BE2C (cell line): ENCODE measurements around the gene TRIO.

ENCODE experiments used
- DNase-seq: peaks from one replicate; pipeline ENCODE4 v3.0.0-alpha.2; 2020
- H3K27me3 ChIP-seq: fragments of 250-450 bp; sonication (Bioruptor Pico); 2 replicates; pipeline ENCODE4 v1.5.1; 2020; ENCODE audit warnings: mild to moderate bottlenecking
- H3K36me3 ChIP-seq: fragments of 250-450 bp; sonication (Bioruptor Pico); 2 replicates; pipeline ENCODE4 v1.5.1; 2020; ENCODE audit warnings: mild to moderate bottlenecking
- H3K4me1 ChIP-seq: fragments of 250-450 bp; sonication (Bioruptor Pico); 2 replicates; pipeline ENCODE4 v1.5.1; 2020
- H3K4me3 ChIP-seq: 2 replicates; pipeline ENCODE4 v1.5.1; 2011; ENCODE audit warnings: low read depth, low read length
- H3K9me3 ChIP-seq: fragments of 250-450 bp; sonication (Bioruptor Pico); 2 replicates; pipeline ENCODE4 v1.5.1; 2020
- TF ChIP-seq, protein P1 (sequence below): IDR thresholded peaks from 2 replicates; pipeline ENCODE4 v1.5.1; 2012; ENCODE audit warnings: mild to moderate bottlenecking, low read depth, low read length

The TRIO gene

DNA sequence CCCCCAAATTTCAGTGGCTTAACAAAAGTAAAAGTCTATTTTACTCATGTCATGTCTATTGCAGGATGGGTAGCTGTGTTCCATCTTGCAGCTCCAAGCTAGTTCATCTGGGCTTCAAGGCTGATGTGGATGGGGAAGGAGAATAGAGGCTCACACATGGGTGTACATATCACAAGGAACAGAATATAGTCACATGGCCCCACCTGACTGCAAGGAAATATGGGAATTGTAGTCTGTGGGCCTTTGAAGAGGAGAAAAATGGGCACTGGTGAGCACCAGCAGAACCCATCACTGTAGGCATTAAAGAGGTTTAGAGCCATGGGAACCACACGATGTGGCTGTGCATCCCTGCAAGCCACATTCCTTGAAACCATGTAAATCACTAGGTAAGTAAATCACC, 17.9 kb upstream of the TRIO start:
- TF ChIP-seq, protein P1, sequence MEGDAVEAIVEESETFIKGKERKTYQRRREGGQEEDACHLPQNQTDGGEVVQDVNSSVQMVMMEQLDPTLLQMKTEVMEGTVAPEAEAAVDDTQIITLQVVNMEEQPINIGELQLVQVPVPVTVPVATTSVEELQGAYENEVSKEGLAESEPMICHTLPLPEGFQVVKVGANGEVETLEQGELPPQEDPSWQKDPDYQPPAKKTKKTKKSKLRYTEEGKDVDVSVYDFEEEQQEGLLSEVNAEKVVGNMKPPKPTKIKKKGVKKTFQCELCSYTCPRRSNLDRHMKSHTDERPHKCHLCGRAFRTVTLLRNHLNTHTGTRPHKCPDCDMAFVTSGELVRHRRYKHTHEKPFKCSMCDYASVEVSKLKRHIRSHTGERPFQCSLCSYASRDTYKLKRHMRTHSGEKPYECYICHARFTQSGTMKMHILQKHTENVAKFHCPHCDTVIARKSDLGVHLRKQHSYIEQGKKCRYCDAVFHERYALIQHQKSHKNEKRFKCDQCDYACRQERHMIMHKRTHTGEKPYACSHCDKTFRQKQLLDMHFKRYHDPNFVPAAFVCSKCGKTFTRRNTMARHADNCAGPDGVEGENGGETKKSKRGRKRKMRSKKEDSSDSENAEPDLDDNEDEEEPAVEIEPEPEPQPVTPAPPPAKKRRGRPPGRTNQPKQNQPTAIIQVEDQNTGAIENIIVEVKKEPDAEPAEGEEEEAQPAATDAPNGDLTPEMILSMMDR = no peak
- no peaks in the 10 kb centered on the region for H3K36me3 ChIP-seq
- H3K4me1 ChIP-seq = no peaks in the 10 kb centered on the region; the same call in 1 of the 2 replicates
- no peak overlapping the region for H3K4me3 ChIP-seq
- no peaks in the 10 kb centered on the region for H3K9me3 ChIP-seq
- no peaks in the 10 kb centered on the region for H3K27me3 ChIP-seq
- DNase-seq = no peak

DNA sequence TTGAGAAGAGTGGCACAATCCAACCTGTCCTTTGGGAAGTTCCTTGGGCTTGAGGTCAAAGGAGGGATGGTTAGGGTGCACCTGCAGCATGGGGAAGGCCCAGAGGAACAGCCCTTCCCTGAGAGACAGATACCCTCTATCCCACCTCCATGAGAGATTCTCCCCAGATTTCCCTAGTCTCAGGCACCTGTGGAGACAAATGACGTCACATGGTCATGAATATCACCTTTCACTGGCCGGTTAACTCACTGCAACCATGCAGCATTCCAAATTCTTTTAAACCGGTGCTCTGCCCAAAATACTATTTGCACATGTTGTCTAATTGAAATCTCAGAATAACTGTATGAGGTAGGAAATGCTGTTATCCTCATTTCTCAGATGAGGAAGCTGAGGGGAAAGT, 15.6 kb upstream of the TRIO start:
- TF ChIP-seq, protein P1 = no peak
- Histone ChIP-seq H3K36me3 (no peaks in the 10 kb centered on the region), H3K4me1 (no peaks in the 10 kb centered on the region), H3K27me3 (no peaks in the 10 kb centered on the region), H3K4me3 (no peak overlapping the region), H3K9me3 (no peaks in the 10 kb centered on the region)
- DNase-seq = no peak

DNA sequence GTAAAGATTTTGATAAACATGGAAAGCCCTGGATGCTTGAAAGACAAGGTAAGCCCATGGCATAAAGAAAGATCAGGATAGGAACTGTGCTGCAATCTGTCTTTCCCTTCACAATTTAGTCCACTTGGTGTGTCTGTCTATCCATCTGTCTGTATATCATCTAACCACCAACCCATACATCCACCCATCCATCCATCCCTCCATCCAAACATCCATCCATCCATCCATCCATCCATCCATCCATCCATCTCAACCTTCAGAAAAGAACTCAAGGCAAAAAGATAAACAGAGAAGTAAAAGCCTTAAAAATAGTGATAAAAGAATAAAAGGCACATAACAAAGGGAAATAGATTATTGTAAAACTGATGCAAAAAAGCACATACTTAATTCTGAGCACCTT, 15.1 kb upstream of the TRIO start:
- no peaks in the 10 kb centered on the region for H3K27me3 ChIP-seq
- TF ChIP-seq, protein P1 = no peak
- no peaks in the 10 kb centered on the region for H3K4me1 ChIP-seq
- H3K36me3 ChIP-seq = no peaks in the 10 kb centered on the region
- no peak overlapping the region for H3K4me3 ChIP-seq
- no peak for DNase-seq
- no peaks in the 10 kb centered on the region for H3K9me3 ChIP-seq

DNA sequence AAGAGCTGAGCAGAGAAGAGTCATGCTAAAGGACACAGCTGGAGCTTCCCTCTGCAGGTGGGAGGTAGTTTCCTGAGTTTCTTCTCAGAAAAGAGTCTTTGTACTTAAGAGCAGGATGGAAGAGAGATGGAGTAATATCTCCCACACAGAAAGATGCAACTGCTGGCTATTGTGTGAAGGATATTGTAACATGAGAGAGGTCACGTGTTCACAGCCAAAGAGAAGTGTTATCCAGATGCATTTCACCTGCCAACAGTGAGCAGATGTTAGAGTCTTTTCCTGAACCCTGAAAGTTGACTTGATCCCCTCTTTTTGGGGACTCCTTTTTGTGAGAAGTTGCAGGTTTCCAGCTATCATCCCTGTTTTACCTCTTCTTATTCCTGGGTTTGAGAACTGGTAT, 14.0 kb upstream of the TRIO start:
- Histone ChIP-seq H3K27me3 (no peaks in the 10 kb centered on the region), H3K4me1 (no peaks in the 10 kb centered on the region), H3K9me3 (no peaks in the 10 kb centered on the region), H3K4me3 (no peak overlapping the region), H3K36me3 (no peaks in the 10 kb centered on the region)
- no peak for DNase-seq
- TF ChIP-seq, protein P1 = no peak

DNA sequence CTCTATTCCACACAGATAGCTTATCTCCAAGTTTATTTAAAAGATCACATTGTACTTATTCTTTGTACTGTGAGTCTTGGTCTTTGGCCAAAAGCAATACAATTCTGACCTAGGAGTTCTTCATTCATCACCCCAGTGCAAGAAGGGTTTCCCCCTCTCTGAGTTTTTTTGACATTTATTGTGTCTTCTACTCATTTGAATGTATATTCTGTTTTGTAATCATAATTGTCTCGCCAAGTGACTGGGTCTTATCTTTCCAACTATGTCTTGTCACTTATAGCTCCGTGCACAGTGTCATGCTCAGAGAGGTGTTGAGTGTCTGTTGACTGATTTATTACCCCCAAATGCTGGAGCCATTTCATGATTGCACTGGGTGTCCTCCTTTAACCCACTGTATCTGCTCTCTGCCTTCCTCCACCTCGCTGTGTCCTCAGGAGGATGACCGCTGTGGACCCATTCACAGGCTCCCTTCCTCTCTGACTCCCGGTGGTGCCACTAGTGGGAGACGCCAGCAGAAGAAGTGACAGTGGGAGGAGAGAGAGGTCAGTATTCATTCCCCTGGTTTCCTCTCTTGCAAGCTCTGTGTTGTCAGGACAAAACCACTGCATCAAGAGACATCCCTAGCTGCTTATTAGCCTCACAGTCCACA, 11.2 kb upstream of the TRIO start:
- DNase-seq = no peak
- TF ChIP-seq, protein P1 = no peak
- H3K4me3 ChIP-seq = no peak overlapping the region
- H3K36me3 ChIP-seq = no peaks in the 10 kb centered on the region
- H3K9me3 ChIP-seq = no peaks in the 10 kb centered on the region
- no peaks in the 10 kb centered on the region for H3K27me3 ChIP-seq
- no peaks in the 10 kb centered on the region for H3K4me1 ChIP-seq

DNA sequence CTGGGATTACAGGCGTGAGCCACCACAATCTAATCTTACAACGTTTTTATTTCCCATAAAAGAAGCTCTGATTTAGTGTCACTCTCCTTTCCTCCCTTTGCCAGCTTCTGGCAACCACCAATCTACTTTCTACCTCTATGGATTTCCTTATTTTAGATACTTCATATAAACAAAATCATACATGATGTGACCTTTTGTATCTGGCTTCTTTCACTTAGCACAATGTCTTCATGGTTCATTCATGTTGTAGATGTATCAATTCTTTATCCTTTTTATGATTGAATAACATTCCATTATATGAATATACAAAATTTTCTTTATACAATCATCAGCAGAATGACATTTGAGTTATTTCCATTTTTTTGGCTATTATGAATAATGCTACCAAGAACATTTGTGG, 9.7 kb upstream of the TRIO start:
- DNase-seq = no peak
- Histone ChIP-seq H3K4me1 (no peaks in the 10 kb centered on the region), H3K27me3 (no peaks in the 10 kb centered on the region), H3K36me3 (no peaks in the 10 kb centered on the region), H3K4me3 (no peak overlapping the region), H3K9me3 (no peaks in the 10 kb centered on the region)
- TF ChIP-seq, protein P1 = no peak
